Liver (tissue), 3 donors: Measurements from ENCODE around the gene TCF7L2.

ENCODE experiments used
- ATF3 ChIP-seq: IDR thresholded peaks from 2 replicates; pipeline ENCODE4 v1.6.1; 2016; ENCODE audit warnings: antibody characterized with exemption
- EGR1 ChIP-seq, 2 donors: IDR thresholded peaks; 2 replicates each; pipeline ENCODE4 v1.6.1; 2016 to 2018; ENCODE audit warnings: antibody characterized with exemption in 2 of 2, low read depth in 2 of 2
- GABPA ChIP-seq, 2 donors: IDR thresholded peaks in 1 of 2; conservative IDR thresholded peaks in 1 of 2; 2 replicates each; pipeline ENCODE4 v1.6.1; 2016; ENCODE audit warnings: antibody characterized with exemption in 2 of 2, mild to moderate bottlenecking in 1 of 2, moderate library complexity in 1 of 2
- HNF4A ChIP-seq, 2 donors: conservative IDR thresholded peaks; 2 replicates each; pipeline ENCODE4 v1.6.1; 2016; ENCODE audit warnings: antibody characterized with exemption in 2 of 2, mild to moderate bottlenecking in 2 of 2
- RAD21 ChIP-seq, 2 donors: IDR thresholded peaks; 2 replicates each; pipeline ENCODE4 v1.6.1; 2016; ENCODE audit warnings: antibody characterized with exemption in 2 of 2, mild to moderate bottlenecking in 2 of 2
- TAF1 ChIP-seq: conservative IDR thresholded peaks from 2 replicates; pipeline ENCODE4 v1.6.1; 2016; ENCODE audit warnings: antibody characterized with exemption, mild to moderate bottlenecking
- YY1 ChIP-seq: IDR thresholded peaks from 2 replicates; pipeline ENCODE4 v1.6.1; 2016; ENCODE audit warnings: antibody characterized with exemption, mild to moderate bottlenecking
- TF ChIP-seq, protein P1 (sequence below): fragments of 150-350 bp; IDR thresholded peaks from 2 replicates; pipeline ENCODE4 v1.5.1; 2017; ENCODE audit warnings: improper control_type of control experiment, low read depth, low read length; ENCODE audit not compliant: missing input control
- TF ChIP-seq, protein P2 (sequence below): IDR thresholded peaks from 2 replicates; pipeline ENCODE4 v1.6.1; 2016; ENCODE audit warnings: antibody characterized with exemption, mild to moderate bottlenecking
- TF ChIP-seq, protein P3 (sequence below): IDR thresholded peaks from 2 replicates; pipeline ENCODE4 v1.6.1; 2016; ENCODE audit warnings: antibody characterized with exemption
- donor health status: healthy.
- donor health status: healthy.

DNA sequence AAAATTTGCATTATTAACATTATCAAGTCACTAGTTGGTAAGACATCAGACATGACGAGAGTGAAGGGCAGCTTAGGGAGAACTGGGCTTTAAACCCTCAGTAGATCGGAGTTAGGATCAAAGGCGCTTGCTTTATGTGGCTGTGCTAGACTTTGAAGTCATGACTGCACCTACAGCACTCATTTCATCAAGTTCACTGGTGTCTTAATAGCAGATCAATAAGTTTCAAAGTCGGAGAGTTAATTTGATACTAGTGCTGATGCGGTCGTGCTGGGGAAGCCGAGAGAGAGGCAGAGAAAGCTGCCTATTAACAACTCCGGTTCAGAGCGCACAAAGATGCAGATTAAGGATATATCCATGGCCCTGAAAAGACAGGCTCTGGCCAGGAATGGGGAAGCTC, 172.9 kb downstream of the TCF7L2 start:
- no peak for TF ChIP-seq TAF1
- peak in 1 of 2 donors; percentile 21 for TF ChIP-seq EGR1 (IDR thresholded peaks at IDR 0.05; ENCODE audit: low read depth in 2 of 2)
- TF ChIP-seq, protein P1, sequence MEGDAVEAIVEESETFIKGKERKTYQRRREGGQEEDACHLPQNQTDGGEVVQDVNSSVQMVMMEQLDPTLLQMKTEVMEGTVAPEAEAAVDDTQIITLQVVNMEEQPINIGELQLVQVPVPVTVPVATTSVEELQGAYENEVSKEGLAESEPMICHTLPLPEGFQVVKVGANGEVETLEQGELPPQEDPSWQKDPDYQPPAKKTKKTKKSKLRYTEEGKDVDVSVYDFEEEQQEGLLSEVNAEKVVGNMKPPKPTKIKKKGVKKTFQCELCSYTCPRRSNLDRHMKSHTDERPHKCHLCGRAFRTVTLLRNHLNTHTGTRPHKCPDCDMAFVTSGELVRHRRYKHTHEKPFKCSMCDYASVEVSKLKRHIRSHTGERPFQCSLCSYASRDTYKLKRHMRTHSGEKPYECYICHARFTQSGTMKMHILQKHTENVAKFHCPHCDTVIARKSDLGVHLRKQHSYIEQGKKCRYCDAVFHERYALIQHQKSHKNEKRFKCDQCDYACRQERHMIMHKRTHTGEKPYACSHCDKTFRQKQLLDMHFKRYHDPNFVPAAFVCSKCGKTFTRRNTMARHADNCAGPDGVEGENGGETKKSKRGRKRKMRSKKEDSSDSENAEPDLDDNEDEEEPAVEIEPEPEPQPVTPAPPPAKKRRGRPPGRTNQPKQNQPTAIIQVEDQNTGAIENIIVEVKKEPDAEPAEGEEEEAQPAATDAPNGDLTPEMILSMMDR, result no peak
- peak; percentile 36 to 39 for TF ChIP-seq RAD21 (IDR thresholded peaks at IDR 0.05)
- TF ChIP-seq, protein P2, sequence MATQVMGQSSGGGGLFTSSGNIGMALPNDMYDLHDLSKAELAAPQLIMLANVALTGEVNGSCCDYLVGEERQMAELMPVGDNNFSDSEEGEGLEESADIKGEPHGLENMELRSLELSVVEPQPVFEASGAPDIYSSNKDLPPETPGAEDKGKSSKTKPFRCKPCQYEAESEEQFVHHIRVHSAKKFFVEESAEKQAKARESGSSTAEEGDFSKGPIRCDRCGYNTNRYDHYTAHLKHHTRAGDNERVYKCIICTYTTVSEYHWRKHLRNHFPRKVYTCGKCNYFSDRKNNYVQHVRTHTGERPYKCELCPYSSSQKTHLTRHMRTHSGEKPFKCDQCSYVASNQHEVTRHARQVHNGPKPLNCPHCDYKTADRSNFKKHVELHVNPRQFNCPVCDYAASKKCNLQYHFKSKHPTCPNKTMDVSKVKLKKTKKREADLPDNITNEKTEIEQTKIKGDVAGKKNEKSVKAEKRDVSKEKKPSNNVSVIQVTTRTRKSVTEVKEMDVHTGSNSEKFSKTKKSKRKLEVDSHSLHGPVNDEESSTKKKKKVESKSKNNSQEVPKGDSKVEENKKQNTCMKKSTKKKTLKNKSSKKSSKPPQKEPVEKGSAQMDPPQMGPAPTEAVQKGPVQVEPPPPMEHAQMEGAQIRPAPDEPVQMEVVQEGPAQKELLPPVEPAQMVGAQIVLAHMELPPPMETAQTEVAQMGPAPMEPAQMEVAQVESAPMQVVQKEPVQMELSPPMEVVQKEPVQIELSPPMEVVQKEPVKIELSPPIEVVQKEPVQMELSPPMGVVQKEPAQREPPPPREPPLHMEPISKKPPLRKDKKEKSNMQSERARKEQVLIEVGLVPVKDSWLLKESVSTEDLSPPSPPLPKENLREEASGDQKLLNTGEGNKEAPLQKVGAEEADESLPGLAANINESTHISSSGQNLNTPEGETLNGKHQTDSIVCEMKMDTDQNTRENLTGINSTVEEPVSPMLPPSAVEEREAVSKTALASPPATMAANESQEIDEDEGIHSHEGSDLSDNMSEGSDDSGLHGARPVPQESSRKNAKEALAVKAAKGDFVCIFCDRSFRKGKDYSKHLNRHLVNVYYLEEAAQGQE, result no peak
- TF ChIP-seq HNF4A (conservative IDR thresholded peaks at IDR 0.05), result peak; percentile 88
- TF ChIP-seq ATF3, result no peak
- no peak for TF ChIP-seq GABPA (IDR thresholded peaks at IDR 0.05 in 1 of 2, conservative IDR thresholded peaks at IDR 0.05 in 1 of 2)
- no peak for TF ChIP-seq YY1
- TF ChIP-seq, protein P3, sequence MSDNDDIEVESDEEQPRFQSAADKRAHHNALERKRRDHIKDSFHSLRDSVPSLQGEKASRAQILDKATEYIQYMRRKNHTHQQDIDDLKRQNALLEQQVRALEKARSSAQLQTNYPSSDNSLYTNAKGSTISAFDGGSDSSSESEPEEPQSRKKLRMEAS, result no peak
